Fibroblast of villous mesenchyme (primary cell): ENCODE results near the gene PDZD8. TPM values are rescaled to one million over a fixed set of nuclear protein-coding genes. Genes with fewer than 3 reads are reported as not detected.
"Not testable (repeated sequence)": the region's sequence is repeated elsewhere in the genome, so short reads cannot be mapped to it uniquely, and the experiment has no call there.

ENCODE experiments used
- DNase-seq: peaks from one replicate; pipeline ENCODE4 v3.0.0-alpha.2; 2010; ENCODE audit warnings: low read depth
- H3K4me3 ChIP-seq: 2 replicates; pipeline ENCODE4 v1.5.1; 2011; ENCODE audit warnings: low read depth, mild to moderate bottlenecking, low read length
- total RNA-seq: library from RNA; depleted of rRNA; stranded (reverse); fragments of >200 nt; gene quantifications from 2 replicates; pipeline ENCODE4 v1.2.3, GENCODE V29; 2012
- TF ChIP-seq, protein P1 (sequence below): IDR thresholded peaks from 2 replicates; pipeline ENCODE4 v1.5.1; 2012; ENCODE audit warnings: low read depth, mild to moderate bottlenecking, low read length; ENCODE audit not compliant: insufficient read depth

Gene PDZD8
- total RNA-seq, 1 donor, result 37.1 TPM

- H3K4me3 ChIP-seq, result no peak overlapping the region
- TF ChIP-seq, protein P1, sequence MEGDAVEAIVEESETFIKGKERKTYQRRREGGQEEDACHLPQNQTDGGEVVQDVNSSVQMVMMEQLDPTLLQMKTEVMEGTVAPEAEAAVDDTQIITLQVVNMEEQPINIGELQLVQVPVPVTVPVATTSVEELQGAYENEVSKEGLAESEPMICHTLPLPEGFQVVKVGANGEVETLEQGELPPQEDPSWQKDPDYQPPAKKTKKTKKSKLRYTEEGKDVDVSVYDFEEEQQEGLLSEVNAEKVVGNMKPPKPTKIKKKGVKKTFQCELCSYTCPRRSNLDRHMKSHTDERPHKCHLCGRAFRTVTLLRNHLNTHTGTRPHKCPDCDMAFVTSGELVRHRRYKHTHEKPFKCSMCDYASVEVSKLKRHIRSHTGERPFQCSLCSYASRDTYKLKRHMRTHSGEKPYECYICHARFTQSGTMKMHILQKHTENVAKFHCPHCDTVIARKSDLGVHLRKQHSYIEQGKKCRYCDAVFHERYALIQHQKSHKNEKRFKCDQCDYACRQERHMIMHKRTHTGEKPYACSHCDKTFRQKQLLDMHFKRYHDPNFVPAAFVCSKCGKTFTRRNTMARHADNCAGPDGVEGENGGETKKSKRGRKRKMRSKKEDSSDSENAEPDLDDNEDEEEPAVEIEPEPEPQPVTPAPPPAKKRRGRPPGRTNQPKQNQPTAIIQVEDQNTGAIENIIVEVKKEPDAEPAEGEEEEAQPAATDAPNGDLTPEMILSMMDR, result peak; percentile 62
- DNase-seq, result peak; percentile 40
These were observed 55.1 kb downstream of the PDZD8 start for GRCh38 chr10:117320050-117320665.

- TF ChIP-seq, protein P1, result peak; percentile 34
- DNase-seq, result no peak
- no peak overlapping the region for H3K4me3 ChIP-seq
These were observed 56.3 kb downstream of the PDZD8 start for GRCh38 chr10:117318909-117319308.

DNA sequence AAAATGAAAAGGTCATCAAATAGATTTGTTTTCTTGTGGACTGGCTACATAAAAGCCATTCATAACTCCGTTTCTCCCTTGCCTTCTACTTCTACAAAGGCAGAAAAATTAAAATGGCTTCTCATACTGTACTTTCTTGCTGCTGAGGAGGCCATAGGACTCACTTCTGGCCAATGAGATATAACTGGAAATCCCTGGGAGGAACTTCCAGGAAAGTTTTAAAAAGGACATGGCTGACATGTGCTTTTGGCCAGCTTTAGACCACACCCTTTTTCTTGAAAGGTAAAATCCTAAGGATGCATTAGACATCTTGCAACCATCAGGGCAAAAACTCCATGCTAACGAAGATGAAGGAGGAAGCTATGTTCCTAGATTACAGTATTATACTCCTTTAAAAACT lies 58.5 kb downstream of the PDZD8 start:
- TF ChIP-seq, protein P1, result no peak
- DNase-seq, result no peak
- no peak overlapping the region for H3K4me3 ChIP-seq

DNA sequence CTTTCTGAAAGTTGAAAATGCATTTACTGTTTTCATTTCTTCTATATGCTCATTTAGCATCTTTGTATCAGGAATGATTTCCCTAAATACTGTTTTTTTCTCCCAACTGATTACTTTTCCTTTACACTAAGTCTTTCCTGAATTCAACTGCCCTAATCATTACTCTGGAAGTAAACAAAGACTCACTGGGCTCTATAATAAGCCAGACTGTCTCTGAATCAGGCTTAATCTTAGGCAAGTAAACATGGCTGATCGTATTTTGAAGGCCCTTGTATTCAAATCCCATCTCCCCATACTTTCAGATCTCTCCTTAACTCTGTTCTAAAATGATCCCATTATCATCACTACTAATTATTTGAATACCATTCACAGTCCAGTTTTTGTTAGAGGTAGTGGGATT lies 61.6 kb downstream of the PDZD8 start:
- TF ChIP-seq, protein P1, result no peak
- H3K4me3 ChIP-seq, result no peak overlapping the region
- DNase-seq, result no peak

DNA sequence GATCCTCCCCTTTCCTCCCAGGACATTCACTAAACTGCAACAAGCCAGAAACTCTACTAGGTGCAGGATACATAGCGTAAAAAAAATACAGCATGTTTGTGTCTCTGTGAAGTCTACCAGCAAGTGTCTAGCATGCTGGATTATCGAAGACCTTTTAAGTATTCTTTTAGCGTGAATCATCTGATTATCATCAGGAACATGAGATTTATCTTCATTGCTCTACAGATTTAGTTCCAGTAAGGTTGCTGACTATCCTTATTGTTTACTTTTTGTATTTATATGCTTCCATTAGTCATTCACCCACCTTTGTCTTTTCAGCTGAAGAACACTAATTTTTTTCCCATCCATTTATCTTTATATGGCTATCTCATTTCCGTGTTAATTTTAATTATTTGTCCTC lies 62.8 kb downstream of the PDZD8 start:
- no peak overlapping the region for H3K4me3 ChIP-seq
- TF ChIP-seq, protein P1, result no peak
- DNase-seq, result peak; percentile 10

DNA sequence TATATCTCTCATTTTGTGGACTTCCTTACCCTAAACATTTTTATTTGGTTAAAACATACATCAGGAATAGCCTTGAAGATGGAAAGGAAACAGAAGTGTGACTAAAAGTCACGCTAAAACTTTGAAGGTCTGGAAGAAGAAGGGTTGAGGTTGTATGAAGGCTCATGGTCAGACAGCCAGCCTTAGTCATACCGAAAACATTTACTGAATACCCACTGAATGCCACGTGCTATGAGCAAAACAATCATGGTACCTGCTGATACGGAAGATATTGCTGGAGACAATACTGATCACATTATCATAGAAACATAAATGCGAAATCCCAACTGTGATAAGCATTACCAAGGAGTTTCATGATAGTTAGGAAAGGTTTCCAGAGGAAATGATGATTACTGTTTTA lies 64.0 kb downstream of the PDZD8 start:
- no peak overlapping the region for H3K4me3 ChIP-seq
- TF ChIP-seq, protein P1, result no peak
- DNase-seq, result no peak

DNA sequence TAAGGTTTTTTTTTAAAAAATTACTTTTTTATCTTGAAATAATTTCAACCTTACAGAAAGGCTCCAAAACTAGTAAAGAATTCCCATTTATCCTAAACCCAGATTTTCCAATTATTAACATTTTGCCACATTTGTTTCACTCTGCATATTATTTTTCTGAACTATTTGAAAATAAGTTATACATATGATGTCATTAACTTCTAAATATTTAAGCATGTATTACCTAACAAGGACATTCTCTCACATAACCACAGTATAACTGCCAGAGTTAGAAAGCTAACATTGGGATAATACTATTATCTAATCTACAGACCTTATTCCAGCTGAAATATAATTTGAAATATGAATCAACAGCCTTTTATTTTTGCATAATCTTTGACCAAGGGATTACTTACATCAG lies 68.6 kb downstream of the PDZD8 start:
- TF ChIP-seq, protein P1, result no peak
- no peak overlapping the region for H3K4me3 ChIP-seq
- DNase-seq, result no peak

GRCh38 chr10:117303451-117303850 lies 71.8 kb downstream of the PDZD8 start:
- not testable (repeated sequence) for DNase-seq, H3K4me3 ChIP-seq
